Activated CD4-positive, alpha-beta T cell treated with anti-CD3 and anti-CD28 coated beads, Interleukin-2, amount 50 U/mL, for 4 hours (primary cell): Measurements from ENCODE around the gene DUOX2.
"Not testable (repeated sequence)": the region's sequence is repeated elsewhere in the genome, so short reads cannot be mapped to it uniquely, and the experiment has no call there.

Experiments used
- DNase-seq, 2 experiments: peaks; one replicate each; pipeline ENCODE4 v3.0.0-alpha.2; 2020

DUOX2 gene

DNA sequence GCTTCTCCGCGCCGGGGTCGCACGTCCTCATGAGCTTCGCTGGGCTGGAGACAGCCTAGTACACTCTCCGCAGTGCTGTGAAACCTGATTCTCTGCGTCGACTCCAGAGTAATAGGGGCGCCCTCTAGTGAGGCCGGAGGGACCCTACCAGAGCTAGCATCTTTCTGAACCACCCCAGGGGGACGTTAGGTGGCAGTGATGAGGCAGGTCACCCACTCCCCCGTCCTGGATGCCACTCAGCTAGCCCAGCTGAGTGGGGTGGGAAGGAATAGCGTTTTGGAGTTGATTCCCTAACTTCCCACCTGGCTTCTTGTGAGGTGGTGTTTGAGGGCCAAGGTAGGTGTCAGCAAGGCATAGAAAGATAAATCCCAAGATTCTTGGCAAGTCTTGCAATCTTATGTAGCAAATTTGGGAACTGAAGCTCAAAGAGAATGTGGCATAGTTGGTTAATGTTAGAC, 4.2 kb upstream of the DUOX2 start:
- DNase-seq, result peak; percentile 81

DNA sequence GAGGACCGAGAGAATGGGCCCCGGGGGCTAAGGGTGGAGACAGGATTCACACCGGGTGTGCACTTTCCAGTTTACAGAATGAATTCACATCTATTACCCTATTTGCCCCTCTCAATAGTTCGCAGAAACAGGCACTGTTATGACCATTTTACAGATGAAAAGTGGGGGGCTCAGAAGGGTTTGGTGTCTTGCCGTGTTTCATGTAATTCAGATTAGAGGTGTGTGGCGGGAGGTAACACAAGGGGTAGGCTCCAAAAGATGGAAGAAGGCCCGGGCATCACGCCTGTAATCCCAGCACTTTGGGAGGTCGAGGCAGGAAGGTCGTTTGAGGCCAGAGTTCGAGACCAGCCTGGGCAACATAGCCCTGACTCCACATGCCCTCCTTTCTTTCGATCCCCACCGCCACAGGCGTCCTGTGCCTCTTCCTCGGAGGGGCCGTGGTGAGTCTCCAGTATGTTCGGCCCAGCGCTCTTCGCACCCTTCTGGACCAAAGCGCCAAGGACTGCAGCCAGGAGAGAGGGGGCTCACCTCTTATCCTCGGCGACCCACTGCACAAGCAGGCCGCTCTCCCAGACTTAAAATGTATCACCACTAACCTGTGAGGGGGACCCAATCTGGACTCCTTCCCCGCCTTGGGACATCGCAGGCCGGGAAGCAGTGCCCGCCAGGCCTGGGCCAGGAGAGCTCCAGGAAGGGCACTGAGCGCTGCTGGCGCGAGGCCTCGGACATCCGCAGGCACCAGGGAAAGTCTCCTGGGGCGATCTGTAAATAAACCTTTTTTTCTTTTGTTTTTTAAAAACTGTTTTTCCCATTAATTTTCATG, 3.5 kb upstream of the DUOX2 start:
- no peak for DNase-seq

DNA sequence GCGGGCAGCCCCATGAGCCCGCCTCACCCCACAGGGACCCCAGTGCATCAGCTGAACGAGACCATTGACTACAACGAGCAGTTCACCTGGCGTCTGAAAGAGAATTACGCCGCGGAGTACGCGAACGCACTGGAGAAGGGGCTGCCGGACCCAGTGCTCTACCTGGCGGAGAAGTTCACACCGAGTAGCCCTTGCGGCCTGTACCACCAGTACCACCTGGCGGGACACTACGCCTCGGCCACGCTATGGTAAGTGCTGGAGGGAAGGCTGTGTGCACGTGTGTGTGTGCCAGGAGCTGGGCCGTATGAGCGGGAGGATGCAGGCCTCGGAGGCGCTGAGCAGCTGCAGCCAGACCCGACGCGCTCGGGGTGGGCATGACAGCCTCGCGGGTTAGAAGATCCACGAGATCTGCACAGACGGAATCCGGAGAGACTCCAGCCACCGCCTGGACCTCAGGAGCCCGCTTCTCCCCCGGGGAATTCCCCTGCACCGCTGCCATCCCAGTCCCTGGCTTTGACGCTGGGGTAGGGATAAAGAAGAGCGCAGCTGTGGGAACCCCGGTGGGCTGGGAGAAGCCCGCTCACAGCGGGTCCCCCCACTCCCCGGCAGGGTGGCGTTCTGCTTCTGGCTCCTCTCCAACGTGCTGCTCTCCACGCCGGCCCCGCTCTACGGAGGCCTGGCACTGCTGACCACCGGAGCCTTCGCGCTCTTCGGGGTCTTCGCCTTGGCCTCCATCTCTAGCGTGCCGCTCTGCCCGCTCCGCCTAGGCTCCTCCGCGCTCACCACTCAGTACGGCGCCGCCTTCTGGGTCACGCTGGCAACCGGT, 2.7 kb upstream of the DUOX2 start:
- no peak for DNase-seq

DNA sequence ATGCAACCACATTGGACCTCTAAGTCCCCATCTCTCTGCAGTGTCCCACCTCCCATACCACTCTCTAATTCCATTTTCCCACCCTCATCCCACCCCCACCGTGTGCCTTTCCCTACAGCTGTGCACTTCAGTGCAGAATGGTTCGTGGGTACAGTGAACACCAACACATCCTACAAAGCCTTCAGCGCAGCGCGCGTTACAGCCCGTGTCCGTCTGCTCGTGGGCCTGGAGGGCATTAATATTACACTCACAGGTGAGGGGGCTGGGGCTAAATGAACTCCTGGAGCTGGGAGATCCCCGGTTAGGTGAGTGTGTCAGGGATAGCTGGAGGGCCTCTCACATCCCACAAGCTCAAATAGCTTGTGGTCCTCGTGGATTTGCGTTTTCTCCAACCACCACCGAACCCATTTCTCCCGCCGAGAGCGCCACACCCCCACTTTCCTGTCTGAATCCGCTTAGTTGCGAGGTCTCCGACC, 2.1 kb upstream of the DUOX2 start:
- no peak for DNase-seq

DNA sequence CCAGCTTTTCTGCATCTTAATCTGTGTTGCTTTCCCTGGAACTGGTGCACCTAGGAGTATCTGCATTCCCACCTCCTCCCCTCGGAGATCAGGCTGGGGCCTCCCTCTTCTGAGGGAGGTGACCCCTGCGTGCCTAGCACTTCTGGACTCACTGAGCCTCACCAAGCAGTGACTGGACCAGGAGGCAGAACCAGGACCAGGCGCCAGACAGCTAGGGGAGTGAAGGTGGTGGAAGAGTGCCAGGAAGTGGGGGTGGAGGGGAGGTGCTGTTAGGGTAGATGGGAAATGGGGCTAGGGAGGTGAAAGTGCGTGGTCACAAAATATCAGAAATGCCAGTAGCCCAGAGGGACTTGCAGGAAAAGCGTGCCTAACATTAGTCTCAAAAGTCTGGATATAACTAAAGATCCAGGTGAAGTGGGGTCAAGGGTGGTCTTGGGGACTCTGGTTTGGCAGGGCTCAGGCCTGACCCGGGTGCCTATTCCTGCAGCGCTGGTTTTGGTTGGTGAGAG, 1.4 kb upstream of the DUOX2 start:
- DNase-seq, result no peak

DNA sequence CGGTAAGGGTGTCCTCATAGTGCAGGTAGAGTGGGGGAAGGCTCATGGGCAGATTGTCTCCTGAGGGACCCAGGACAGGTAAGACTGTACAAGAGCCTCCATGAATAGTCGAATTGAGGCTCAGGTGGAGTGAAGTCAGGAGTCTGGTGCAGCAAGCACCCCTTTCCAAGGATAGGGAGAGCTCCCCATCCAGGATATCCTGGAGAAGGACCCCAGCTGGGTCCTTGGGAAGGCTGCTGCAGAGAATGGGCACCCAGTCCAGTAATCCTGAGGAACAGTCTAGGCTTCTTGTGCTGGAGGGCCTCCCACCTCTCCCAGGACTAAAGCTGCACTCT, 746 bp upstream of the DUOX2 start:
- no peak for DNase-seq

DNA sequence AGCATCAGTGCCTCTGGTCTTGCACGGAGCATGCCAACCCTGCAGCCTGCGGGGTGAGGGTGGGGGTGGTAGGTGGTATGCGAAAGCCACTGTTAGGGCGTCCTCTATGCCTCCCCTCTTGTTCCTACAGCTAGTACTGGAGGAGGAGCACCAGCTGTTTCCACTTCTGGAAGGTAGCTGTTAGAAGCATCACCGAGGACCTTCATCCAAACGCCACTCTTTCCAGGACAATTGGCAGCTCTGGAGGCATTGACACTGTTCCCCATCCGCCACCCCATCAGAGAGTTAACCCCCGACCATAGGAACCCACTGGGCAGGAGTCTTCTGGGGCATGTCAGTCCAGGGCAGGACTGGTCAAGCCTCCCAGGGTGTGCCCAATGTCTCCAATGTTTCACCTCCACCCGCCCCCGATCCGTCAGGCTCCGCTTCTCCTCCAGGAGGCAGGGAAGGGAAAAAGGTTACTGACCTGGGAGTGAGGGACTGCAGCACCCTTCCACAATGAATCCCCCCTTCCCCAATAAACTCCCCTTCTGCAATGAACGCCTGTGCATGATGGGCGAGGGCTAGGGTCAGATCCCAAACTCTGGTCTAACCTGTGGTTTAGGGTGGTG, 487 bp downstream of the DUOX2 start:
- DNase-seq, result no peak

DNA sequence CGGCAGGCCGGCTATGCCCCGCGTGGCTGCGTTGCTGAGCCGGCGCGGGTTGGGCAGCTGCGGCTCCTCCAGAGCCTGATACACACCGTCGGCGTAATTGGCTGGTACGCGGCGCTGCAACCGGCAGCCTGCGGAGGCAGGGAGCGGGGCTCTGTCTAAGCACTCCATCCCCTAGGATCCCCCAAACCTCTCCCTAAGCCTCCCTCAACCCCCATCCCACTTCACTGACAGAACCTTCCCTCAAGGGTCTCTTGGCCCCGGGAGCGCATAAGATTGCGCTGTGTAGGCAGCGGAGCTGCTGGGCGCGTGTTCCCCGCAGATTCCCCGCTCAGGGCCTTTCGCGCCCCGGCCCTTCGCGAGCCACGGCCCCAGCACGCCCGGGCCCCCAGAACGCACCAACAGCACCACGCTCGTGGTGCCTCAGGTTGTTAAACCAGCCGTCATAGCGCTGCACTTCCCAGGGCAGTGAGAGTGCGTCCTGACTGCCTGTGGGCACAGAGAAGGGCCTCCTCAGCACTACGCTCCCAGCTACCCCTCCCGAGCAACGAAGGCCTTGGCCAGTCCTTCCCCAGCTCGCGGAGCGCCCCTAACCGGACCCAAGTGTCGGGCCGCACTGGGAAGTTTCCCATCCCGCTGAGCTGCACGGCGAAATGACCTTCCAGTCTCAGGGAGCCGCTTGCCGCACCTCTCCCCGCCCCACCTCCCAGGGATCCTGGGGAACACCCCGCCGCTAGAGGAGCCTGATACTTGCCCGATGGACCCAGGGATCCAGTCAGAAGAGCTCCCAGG, 1.2 kb downstream of the DUOX2 start:
- DNase-seq, result no peak

DNA sequence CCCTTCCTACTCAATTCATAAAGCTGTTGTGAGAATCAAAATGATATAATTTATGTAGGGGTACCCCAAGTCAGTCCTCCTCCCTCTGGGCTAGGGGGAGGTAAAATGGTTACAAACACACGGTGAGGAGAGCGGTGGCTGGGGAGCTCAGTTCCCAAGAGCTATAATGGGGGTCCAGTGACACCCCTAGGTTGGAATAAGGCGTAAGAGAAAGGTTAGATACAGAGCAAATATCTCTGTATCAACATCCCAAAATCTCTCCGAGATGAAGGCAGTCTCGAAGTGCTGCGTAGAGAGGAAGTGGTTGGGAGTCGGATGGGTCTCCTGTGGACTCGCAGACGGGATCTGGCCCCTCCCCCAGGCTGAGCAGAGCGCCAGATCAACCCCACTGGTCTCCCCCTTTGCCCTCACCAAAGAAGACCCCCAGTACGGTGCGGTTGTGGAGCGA, 1.8 kb downstream of the DUOX2 start:
- DNase-seq, result no peak

DNA sequence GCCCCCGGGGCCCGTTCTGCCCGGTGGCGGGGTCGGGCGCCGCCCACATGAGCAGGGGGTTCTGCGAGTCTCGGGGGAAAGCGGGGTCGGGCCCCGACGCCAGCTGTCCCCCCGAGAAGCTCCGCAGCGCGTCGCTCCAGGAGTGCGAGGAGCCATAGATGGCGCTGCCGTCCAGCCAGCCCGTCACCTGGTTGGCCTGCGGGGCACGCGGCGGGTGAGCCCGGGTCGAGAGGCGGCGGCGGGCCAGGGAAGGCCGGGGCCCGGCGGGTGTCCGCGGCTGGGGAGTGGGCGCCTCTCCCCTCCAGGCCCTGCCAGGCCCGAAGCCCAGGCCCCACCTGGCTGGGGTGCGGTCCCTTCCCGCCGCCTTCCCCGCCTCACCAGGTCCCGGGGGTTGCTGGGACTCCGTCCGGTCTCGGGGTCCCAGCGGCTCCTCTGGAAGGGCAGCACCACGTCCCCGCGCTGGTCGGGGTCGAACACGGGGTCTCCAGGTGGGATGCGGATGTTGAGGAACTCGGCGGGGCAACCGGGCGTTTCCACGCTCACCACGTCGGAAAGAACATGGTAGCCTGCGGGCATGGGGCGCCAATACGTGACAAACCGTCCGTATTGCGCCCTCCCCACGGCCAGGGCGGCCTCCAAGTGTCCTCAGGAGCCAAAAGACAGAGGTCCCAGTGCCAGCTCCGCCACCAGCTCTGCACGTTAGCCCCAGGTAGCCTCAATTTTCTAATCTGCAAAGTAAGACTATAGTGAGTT, 2.4 kb downstream of the DUOX2 start:
- DNase-seq, result no peak

DNA sequence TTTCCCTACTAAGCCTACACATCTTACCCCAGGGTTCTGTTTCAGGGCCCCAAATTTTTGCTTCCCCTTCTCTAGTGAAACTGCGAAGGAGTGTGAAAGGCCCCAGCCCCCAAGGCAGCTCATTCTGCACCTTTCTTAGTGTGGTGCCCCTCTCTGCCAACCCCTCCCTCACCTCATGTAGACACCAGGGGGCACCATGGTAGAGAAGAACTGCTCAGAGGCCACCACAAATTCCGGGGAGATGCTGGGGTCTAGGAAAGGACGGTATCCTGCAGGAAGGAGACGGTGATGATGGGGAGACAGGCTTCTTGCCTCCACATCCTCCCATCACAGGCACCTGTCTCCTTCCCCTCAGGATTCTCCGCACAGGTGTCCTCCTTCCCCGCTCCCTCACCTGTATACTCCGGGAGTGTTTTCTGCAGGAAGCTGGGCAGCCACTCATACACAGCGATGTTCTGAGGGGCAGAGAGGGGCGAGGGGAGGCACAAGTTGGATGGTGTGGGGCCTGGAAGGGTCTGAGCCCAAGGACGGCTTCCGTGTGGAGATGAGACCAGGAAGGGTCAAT, 3.6 kb downstream of the DUOX2 start:
- DNase-seq, result no peak

DNA sequence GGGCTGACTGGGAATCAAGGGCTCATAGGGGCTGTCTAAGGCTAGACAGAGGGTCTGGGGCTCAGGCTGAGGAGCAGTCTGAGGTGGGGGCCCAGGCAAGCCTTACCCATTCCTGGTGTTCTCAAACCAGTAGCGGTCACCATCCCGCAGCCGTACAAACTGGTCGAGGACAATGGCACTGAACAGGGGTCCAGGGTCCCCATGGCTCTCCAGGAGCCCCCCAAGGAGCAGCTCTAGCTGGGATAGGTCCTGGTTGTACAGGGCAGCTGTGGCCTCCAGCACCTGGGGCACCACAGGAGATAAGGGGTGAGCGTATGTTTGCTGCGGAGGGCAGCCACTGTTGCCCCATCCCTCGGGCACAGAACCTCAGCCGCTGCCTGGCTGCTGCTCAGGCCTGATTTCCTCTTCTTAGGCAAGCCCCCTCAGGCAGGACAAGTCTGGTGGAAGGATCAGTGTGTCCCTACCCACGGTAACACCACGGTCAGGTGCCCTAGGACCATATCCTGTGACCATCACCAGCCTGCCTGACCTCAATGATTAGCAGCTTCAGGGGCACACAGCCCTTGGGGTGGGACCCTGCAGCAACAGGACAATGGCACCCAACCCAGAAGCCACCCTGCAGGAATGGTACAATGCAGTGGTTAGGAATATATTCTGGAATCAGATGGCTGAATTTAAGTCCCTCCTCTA, 5.9 kb downstream of the DUOX2 start:
- no peak for DNase-seq

DNA sequence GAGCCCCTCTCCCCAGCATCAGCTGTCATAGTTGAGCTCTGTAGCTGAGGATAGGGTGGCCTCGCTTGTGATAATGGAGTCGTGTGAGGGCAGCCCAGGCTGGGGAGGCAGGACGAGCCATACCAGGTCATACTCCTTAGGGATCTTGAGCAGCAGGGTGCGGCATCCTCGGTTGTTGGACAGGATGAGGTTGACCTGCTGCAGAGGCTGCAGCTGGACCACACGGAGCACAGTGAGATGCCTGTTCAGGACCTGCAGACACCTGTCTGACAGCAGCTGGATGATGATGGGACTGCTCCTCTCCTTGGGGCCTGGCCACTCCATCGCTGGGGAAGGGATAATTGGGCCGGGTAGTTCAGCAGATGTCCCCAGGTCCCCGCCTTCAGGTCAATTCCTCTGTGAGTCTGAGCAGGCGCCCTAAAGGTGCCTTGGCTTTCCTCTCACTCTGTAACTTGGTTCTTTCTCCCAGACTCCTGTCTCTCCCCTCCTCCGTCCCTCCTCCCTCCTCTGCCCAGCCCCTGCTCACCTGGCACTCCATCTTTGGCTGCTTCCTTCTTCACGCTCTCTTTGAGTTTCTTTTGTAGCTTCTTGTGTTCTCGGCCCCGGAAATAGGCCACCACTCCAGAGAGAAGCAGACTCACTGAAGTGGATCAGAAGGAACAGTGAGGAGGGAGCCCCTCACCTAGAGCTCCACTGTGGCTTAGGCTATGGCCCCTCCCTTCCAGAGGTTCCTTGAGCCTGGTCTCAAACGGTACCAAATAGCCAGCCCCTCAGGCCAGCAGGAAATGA, 7.8 kb downstream of the DUOX2 start:
- no peak for DNase-seq

DNA sequence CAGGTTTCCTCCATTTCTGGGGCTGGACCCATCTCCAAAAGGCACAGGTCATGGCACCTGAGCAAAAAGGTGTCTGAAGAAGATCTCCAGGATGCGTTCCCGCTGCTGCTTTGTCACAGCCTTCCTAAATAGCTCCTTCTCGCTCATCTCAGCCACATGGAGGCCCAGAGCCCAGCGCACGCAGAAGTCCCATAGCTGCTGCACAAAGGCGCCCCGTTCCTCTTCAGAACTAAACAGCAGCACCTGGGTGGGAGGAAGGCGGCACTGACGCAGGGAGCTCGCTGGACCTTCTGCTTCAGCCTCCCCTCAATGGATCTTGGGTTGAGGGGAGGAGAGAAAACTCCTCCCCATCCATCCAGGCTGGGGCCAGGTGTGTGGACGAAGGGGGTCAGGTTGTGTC, 8.4 kb downstream of the DUOX2 start:
- DNase-seq, result no peak

DNA sequence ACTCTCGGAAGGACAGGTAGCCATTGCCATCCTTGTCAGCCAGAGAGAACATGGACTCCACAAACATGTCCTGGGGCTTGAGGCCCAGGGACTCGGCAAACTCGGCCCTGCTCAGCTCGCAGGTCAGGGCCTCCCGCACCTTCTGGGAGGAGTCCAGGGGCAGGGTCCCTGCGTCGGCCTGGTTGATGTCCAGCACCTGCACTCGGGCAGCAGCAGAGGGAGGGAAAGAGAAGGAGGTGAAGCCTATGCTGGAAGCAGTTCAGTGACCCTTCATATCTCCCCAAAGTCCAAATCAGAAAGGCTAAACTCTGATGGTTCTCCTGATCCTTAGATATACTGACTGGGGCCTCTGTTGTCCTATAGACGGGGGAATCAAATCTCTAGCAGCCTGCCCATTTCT, 9.8 kb downstream of the DUOX2 start:
- not testable (repeated sequence) for DNase-seq

DNA sequence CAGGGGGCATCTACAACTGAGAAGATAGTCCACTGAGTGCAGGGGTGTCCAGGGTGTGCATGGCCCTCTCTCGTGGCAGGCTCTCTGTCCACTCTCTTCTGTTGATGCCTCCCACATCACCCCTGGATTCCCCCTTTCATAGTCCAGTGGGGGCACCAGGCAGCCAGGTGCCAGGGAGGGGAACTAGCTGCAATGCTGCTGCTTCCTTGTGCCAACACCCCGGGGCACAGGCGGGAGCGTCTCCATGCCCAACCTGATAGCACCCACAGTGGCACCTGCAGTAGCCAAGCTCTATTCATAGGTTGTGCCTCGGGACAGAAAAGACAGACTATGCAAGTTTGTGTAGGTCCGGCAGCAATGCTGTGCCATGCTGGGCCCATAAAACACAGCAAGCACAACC, 11.7 kb downstream of the DUOX2 start:
- DNase-seq, result no peak

DNA sequence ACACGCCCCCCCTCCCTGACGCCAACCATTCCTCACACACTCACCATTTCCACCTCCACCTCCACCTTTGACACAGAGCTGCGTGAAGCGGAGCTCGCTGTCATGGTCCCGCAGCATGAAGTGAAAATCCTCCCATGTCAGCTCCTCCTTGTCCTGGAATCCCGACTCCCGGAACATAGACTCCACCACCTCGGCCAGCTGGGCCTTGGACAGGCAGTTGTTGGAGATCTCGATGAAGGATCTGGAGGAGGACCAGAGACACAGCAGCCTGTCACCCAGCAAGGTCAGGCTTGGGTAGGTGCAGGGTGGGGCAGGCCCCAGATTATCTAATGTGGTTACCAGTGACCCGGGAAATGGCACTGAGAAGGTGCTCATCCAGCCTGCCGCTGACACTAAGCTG, 12.2 kb downstream of the DUOX2 start:
- DNase-seq, result no peak

DNA sequence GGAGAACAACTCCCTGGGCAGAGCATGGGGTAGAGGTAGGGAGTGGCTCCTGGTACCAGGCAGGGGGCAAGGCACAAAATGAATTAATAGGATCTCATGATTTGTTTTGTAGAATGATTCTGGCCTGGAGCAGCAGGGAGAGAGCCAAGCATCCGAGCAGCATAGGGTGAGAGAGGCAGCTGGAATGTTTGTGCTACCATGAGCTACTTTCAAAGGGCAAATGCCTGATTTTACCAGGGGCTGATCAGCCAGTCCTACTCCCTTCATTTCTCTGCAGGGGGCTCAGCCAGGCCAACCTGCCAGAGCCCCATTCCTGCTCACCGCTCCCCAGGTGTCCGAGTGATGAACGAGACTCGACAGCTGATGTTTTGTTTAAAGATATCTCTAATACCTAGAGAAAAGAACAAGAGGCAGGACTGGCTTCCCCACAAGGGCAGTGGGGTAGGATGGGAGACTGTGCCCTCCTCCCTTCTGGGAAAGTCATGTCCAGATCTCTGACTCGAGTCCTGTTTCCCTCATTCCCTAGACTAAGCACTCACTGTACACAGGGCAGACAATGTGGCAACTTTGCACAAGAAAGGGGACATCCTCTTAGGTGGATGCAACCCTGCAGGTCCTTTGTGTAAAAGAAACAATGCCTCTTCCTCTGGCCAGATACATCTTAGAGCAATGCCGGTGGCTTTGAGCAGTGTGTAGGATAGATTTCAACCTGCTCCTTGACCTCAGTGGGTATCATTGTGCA, 12.9 kb downstream of the DUOX2 start:
- no peak for DNase-seq

DNA sequence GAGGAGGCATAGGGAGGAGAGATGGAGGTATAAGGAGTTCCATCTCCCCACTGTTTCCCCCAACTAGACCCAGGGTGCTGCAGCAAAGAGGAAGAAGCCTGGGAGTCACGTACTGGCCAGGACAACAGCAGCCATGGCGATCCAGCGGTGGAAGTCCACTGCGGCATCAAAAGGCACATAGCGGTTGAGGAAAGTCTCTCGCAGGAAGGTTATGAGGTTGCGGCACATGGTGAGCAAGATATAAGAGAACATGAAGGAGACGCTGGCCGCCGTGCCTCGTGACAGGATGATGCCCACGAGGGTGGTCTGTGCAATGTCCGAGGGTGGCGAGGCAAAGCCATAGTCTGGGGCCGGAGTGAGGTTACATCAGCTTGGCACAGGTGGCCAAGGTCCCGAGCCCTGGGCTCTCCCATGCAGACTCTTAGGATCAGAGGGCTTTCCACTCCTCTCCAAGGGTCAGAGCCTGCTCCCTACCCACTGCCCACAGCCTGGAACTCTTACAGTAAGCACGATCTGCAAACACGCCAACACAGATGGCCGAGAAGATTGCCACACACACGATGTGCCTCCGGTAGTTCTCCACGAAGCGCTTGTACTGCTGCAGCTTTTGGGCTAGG, 14.3 kb downstream of the DUOX2 start:
- no peak for DNase-seq
